OCI-LY1 (cell line): ENCODE data around the gene UBAP1L.
"Not testable (repeated sequence)": the region's sequence is repeated elsewhere in the genome, so short reads cannot be mapped to it uniquely, and the experiment has no call there.

Experiments used
- H2AFZ ChIP-seq: fragments of 200-600 bp; sonication (generic), shearing (Covaris generic); 2 replicates; pipeline ENCODE4 v1.6.0; 2014; ENCODE audit warnings: antibody characterized with exemption, mild to moderate bottlenecking, low read length
- H3F3A ChIP-seq: fragments of 200-600 bp; sonication (generic), shearing (Covaris generic); 2 replicates; pipeline ENCODE4 v1.6.0; 2014; ENCODE audit warnings: mild to moderate bottlenecking, antibody characterized with exemption, low read length, moderate library complexity; ENCODE audit not compliant: insufficient read depth
- H3K27ac ChIP-seq: fragments of 200-600 bp; sonication (generic); 2 replicates; pipeline ENCODE4 v1.5.1; 2014; ENCODE audit warnings: low read length, mixed run types, mild to moderate bottlenecking, low read depth; ENCODE audit not compliant: poor library complexity, severe bottlenecking
- H3K27me3 ChIP-seq: fragments of 200-600 bp; sonication (generic); 2 replicates; pipeline ENCODE4 v1.6.0; 2014; ENCODE audit warnings: antibody characterized with exemption, mild to moderate bottlenecking, low read length, moderate library complexity; ENCODE audit not compliant: insufficient read depth
- H3K36me3 ChIP-seq: fragments of 200-600 bp; sonication (generic); 2 replicates; pipeline ENCODE4 v1.6.1; 2014; ENCODE audit warnings: mild to moderate bottlenecking, antibody characterized with exemption, low read length, moderate library complexity, mixed read lengths; ENCODE audit not compliant: insufficient read depth
- H3K4me1 ChIP-seq: fragments of 200-600 bp; sonication (generic); 2 replicates; pipeline ENCODE4 v1.5.1; 2014; ENCODE audit warnings: mild to moderate bottlenecking, low read length, moderate library complexity; ENCODE audit not compliant: insufficient read depth, severe bottlenecking
- H3K4me2 ChIP-seq: fragments of 200-600 bp; sonication (generic), shearing (Covaris generic); 2 replicates; pipeline ENCODE4 v1.6.1; 2014; ENCODE audit warnings: low read length
- H3K4me3 ChIP-seq: fragments of 200-600 bp; sonication (generic); 2 replicates; pipeline ENCODE4 v1.5.1; 2014; ENCODE audit warnings: low read length, low read depth, mild to moderate bottlenecking, mixed read lengths; ENCODE audit not compliant: poor library complexity, severe bottlenecking
- H3K79me2 ChIP-seq: fragments of 200-600 bp; shearing (Covaris generic); 2 replicates; pipeline ENCODE4 v1.6.1; 2016; ENCODE audit warnings: mixed run types, low read length, mixed read lengths; ENCODE audit not compliant: insufficient read depth
- H3K9ac ChIP-seq: fragments of 200-600 bp; sonication (generic), shearing (Covaris generic); 2 replicates; pipeline ENCODE4 v1.6.1; 2014; ENCODE audit warnings: mild to moderate bottlenecking, low read length, mixed read lengths
- H3K9me2 ChIP-seq: fragments of 200-600 bp; sonication (generic), shearing (Covaris generic); 2 replicates; pipeline ENCODE4 v1.6.1; 2014; ENCODE audit warnings: low read depth, mild to moderate bottlenecking, low read length, mixed read lengths
- H3K9me3 ChIP-seq: fragments of 200-600 bp; shearing (Covaris generic); 2 replicates; pipeline ENCODE4 v1.6.1; 2014; ENCODE audit warnings: low read length, mixed read lengths
- H4K20me1 ChIP-seq: fragments of 200-600 bp; sonication (generic), shearing (Covaris generic); 2 replicates; pipeline ENCODE4 v1.6.0; 2016; ENCODE audit warnings: mild to moderate bottlenecking, low read length; ENCODE audit not compliant: insufficient read depth
- EZH2 ChIP-seq: fragments of 200-600 bp; sonication (generic), shearing (Covaris generic); IDR thresholded peaks from 2 replicates; pipeline ENCODE4 v1.8.0; 2017; ENCODE audit warnings: borderline replicate concordance, mixed run types, mild to moderate bottlenecking, antibody characterized with exemption, low read length, moderate library complexity, mixed read lengths
- TF ChIP-seq, protein P1 (sequence below): fragments of 200-600 bp; sonication (generic), shearing (Covaris generic); IDR thresholded peaks from 2 replicates; pipeline ENCODE4 v1.5.1; 2017; ENCODE audit warnings: mild to moderate bottlenecking, antibody characterized with exemption, low read length, moderate library complexity, mixed read lengths

The UBAP1L gene

DNA sequence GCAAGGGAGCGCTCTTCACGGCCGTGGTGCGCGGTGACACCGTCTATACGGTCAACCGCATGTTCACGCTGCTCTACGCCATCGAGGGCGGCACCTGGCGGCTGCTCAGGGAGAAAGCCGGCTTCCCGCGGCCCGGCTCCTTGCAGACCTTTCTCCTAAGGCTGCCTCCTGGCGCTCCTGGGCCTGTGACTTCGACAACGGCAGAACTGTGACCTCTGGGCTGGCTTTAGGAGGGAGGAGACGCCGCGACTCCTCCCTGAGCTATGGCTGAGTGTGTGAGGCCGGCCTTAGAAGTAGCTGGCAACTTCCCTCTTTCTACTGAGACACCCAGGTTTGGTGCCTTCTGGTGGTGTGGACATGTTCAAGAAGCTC, 37.0 kb downstream of the UBAP1L start:
- no peaks in the 10 kb centered on the region for H4K20me1 ChIP-seq
- no peak overlapping the region for H3K27ac ChIP-seq
- H3K4me2 ChIP-seq: no peak overlapping the region
- no peak overlapping the region for H2AFZ ChIP-seq
- no peaks in the 10 kb centered on the region for H3F3A ChIP-seq
- no peaks in the 10 kb centered on the region for H3K79me2 ChIP-seq
- H3K9me3 ChIP-seq: no peaks in the 10 kb centered on the region
- no peaks in the 10 kb centered on the region for H3K36me3 ChIP-seq
- H3K4me1 ChIP-seq: no peaks in the 10 kb centered on the region
- H3K27me3 ChIP-seq: no peaks in the 10 kb centered on the region
- TF ChIP-seq EZH2: no peak
- TF ChIP-seq, protein P1, sequence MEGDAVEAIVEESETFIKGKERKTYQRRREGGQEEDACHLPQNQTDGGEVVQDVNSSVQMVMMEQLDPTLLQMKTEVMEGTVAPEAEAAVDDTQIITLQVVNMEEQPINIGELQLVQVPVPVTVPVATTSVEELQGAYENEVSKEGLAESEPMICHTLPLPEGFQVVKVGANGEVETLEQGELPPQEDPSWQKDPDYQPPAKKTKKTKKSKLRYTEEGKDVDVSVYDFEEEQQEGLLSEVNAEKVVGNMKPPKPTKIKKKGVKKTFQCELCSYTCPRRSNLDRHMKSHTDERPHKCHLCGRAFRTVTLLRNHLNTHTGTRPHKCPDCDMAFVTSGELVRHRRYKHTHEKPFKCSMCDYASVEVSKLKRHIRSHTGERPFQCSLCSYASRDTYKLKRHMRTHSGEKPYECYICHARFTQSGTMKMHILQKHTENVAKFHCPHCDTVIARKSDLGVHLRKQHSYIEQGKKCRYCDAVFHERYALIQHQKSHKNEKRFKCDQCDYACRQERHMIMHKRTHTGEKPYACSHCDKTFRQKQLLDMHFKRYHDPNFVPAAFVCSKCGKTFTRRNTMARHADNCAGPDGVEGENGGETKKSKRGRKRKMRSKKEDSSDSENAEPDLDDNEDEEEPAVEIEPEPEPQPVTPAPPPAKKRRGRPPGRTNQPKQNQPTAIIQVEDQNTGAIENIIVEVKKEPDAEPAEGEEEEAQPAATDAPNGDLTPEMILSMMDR: no peak
- H3K9me2 ChIP-seq: no peaks in the 10 kb centered on the region
- H3K9ac ChIP-seq: no peak overlapping the region
- no peak overlapping the region for H3K4me3 ChIP-seq

DNA sequence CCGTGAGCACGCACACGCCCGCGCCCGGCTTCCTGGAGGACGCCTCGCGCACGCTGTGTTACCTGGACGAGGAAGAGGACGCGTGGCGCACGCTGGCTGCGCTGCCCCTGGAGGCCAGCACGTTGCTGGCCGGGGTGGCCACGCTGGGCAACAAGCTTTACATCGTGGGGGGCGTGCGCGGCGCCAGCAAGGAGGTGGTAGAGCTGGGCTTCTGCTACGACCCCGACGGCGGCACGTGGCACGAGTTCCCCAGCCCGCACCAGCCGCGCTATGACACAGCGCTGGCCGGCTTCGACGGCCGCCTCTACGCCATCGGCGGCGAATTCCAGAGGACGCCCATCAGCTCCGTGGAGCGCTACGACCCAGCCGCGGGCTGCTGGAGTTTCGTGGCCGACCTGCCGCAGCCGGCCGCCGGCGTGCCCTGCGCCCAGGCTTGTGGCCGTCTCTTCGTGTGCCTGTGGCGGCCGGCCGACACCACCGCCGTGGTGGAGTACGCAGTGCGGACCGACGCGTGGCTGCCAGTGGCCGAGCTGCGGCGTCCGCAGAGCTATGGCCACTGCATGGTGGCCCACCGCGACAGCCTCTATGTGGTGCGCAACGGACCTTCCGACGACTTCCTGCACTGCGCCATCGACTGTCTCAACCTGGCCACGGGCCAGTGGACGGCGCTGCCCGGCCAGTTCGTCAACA, 37.6 kb downstream of the UBAP1L start:
- Histone ChIP-seq H3K27me3 (no peaks in the 10 kb centered on the region; the same call in 1 of the 2 replicates), H3K27ac (no peak overlapping the region), H3K36me3 (no peaks in the 10 kb centered on the region), H3K9me3 (no peaks in the 10 kb centered on the region), H3K4me1 (no peaks in the 10 kb centered on the region), H3K79me2 (no peaks in the 10 kb centered on the region), H4K20me1 (no peaks in the 10 kb centered on the region), H2AFZ (no peak overlapping the region), H3K9ac (no peak overlapping the region), H3K9me2 (no peaks in the 10 kb centered on the region), H3K4me3 (no peak overlapping the region), H3K4me2 (no peak overlapping the region), H3F3A (no peaks in the 10 kb centered on the region)
- TF ChIP-seq, protein P1: no peak
- TF ChIP-seq EZH2: no peak

DNA sequence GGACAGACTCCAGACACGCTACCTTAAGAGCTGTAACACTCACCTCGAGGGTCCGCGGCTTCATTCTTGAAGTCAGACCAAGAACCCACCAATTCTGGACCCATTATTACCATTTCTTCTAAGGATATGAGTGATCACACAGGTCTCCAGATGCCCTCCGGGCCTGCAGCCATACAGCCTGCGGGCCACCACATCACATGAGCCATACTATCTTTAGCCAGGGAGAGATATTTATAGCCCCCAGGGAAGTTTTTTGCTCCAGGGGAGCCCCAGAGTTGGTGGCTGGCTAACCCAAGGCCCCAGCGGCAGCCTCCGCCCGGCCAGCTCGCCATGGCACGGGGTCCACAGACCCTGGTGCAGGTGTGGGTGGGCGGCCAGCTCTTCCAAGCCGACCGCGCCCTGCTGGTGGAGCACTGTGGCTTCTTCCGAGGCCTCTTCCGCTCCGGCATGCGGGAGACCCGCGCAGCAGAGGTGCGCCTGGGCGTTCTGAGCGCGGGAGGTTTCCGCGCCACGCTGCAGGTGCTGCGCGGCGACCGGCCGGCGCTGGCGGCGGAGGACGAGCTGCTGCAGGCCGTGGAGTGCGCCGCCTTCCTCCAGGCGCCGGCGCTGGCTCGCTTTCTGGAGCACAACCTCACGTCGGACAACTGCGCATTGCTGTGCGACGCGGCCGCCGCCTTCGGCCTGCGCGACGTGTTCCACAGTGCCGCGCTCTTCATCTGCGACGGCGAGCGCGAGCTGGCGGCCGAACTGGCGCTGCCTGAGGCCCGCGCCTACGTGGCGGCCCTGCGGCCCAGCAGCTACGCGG, 38.3 kb downstream of the UBAP1L start, which contains the start of gene KBTBD13:
Gene KBTBD13, plus strand, starts transcription at position 261 of the 805 bp plus-strand sequence. Its CDS starts 70 bp downstream, at position 331.
- Histone ChIP-seq H3K79me2 (no peaks in the 10 kb centered on the region), H3K4me1 (no peaks in the 10 kb centered on the region), H3F3A (no peaks in the 10 kb centered on the region), H3K4me3 (no peak within 1 kb of the TSS), H3K9ac (no peak within 1 kb of the TSS), H2AFZ (no peak within 1 kb of the TSS), H4K20me1 (no peaks in the 10 kb centered on the region), H3K36me3 (no peaks in the 10 kb centered on the region), H3K27me3 (no peaks in the 10 kb centered on the region; the same call in 1 of the 2 replicates), H3K27ac (no peak within 1 kb of the TSS), H3K9me2 (no peaks in the 10 kb centered on the region), H3K9me3 (no peaks in the 10 kb centered on the region), H3K4me2 (no peak within 1 kb of the TSS)
- no peak for TF ChIP-seq EZH2
- TF ChIP-seq, protein P1: no peak

DNA sequence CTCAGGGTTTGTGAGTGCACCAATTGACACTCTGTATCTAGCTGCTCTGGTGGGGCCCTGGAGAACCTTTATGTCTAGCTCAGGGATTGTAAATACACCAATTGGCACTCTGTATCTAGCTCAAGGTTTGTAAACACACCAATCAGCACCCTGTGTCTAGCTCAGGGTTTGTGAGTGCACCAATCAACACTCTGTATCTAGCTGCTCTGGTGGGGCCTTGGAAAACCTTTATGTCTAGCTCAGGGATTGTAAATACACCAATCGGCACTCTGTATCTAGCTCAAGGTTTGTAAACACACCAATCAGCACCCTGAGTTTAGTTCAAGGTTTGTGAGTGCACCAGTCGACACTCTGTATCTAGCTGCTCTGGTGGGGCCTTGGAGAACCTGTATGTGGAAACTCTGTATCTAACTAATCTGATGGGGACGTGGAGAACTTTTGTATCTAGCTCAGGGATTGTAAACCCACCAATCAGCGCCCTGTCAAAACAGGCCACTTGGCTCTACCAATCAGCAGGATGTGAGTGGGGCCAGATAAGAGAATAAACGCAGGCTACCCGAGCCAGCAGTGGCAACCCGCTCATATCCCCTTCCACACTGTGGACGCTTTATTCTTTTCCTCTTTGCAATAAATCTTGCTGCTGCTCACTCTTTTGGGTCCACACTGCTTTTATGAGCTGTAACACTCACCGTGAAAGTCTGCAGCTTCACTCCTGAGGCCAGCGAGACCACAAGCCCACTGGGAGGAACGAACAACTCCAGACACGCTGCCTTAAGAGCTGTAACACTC, 39.2 kb downstream of the UBAP1L start:
- H3K4me2 ChIP-seq, H3K4me3 ChIP-seq, H3K27ac ChIP-seq: not testable (repeated sequence)

DNA sequence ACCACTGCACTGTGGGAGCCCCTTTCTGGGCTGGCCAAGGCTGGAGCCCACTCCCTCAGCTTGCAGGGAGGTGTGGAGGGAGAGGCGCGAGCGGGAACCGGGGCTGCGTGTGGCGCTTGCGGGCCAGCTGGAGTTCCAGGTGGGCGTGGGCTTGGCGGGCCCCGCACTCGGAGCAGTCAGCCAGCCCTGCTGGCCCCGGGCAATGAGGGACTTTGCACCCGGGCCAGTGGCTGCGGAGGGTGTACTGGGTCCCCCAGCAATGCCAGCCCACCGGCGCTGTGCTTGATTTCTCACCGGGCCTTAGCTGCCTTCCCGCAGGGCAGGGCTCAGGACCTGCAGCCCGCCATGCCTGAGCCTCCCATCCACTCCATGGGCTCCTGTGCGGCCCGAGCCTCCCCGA, 40.1 kb downstream of the UBAP1L start:
- H3K27me3 ChIP-seq, H3K9ac ChIP-seq, H2AFZ ChIP-seq, H3K9me2 ChIP-seq, H3K4me3 ChIP-seq, H3K27ac ChIP-seq, H3K9me3 ChIP-seq, H4K20me1 ChIP-seq, H3K4me2 ChIP-seq, H3K79me2 ChIP-seq, H3K36me3 ChIP-seq, H3F3A ChIP-seq, H3K4me1 ChIP-seq: not testable (repeated sequence)

More for the DNA sequence above, 39.2 kb downstream of the UBAP1L start:
- not testable (repeated sequence) for H3K4me1 ChIP-seq, H2AFZ ChIP-seq, H3K9me3 ChIP-seq, H3K9ac ChIP-seq, H3K36me3 ChIP-seq, H3K27me3 ChIP-seq, H3K79me2 ChIP-seq, H3K9me2 ChIP-seq, H4K20me1 ChIP-seq, H3F3A ChIP-seq
